GM19463 (cell line): ENCODE data around the gene EXOC3L4.
"Not testable (repeated sequence)": the region's sequence is repeated elsewhere in the genome, so short reads cannot be mapped to it uniquely, and the experiment has no call there.

Source experiments
- ATAC-seq: cut with Tn5 transposase; IDR thresholded peaks from one replicate; pipeline ENCODE4 v1.9.1; 2021; ENCODE audit warnings: mild to moderate bottlenecking, moderate library complexity; ENCODE audit not compliant: unreplicated experiment

Gene EXOC3L4

DNA sequence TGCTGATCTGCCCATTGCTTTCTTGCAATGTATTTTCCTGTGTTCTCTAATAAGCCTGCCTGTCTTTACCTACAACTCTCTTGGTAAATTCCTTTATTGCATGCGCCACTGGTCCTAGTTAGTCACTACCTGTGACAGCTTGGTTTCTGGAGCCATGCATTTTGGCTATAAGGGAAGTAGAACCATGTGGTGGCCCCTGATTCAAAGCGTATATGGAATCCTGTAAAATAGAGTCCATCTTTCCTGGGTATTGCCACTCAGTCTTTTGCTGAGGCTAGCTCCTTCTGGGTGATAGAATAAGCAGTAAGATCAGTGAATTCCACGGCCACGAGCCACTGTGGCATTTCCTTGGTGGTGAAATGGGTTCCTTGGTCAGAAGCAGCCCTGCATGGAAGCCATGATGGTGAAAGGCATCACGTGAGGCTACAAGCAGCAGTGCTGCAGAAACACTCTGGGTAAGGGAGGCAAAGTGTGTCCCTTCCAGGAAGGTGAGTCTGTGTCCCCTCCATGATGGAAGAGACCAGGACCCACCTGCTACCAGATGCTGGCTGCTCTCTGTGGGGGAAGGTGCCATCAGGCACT is 48.3 kb downstream of the EXOC3L4 start:
- no peak for ATAC-seq

GRCh38 chr14:103143506-103143905 is 49.0 kb downstream of the EXOC3L4 start:
- ATAC-seq = no peak

GRCh38 chr14:103144085-103144484 is 49.6 kb downstream of the EXOC3L4 start:
- ATAC-seq = no peak

GRCh38 chr14:103146141-103146709 is 51.7 kb downstream of the EXOC3L4 start:
- no peak for ATAC-seq

DNA sequence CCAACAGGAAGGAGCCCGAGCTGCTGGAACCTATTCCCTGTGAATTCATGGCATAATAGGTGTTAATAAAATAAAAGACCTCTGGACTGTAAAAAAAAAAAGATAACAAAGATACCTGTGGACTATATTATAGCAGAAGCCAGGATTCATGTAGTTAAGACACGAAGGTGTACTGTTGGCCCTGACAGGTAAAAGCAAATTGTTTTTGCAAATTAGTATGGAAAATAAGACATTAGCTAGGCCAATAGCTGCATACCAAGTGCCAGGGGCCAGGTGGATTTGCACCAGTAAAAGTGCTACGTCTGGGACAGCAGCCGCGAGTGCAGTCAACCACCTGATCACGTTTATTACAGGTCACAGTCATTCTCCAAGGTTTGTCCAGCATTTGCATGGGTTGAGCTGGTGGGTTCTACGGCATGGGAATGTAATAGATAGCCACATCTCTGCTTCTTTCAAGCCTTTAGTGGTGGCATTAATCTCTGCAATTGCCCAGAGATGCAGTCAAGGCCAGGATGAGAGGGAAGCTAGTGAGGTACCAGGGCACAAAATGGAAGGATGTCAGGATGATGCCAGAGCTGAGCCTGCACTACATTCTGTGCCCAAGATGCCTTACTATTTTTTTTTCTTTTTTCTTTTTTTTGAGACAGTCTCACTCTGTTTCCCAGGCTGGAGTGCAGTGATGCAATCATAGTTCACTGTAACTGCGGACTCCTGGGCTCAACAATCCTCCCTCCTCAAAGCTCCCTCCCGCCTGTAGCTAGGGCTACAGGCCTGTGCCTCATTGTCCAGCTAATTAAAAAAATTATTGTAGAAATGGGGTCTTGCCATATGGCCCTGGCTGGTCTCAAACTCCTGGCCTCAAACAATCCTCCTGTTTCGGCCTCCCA is 55.1 kb downstream of the EXOC3L4 start:
- ATAC-seq = no peak

GRCh38 chr14:103151270-103151945 is 56.9 kb downstream of the EXOC3L4 start:
- ATAC-seq = no peak

- no peak for ATAC-seq
Measured at GRCh38 chr14:103155010-103155409, 60.5 kb downstream of the EXOC3L4 start.

- ATAC-seq = not testable (repeated sequence)
Measured at GRCh38 chr14:103155416-103155815, 60.9 kb downstream of the EXOC3L4 start.

DNA sequence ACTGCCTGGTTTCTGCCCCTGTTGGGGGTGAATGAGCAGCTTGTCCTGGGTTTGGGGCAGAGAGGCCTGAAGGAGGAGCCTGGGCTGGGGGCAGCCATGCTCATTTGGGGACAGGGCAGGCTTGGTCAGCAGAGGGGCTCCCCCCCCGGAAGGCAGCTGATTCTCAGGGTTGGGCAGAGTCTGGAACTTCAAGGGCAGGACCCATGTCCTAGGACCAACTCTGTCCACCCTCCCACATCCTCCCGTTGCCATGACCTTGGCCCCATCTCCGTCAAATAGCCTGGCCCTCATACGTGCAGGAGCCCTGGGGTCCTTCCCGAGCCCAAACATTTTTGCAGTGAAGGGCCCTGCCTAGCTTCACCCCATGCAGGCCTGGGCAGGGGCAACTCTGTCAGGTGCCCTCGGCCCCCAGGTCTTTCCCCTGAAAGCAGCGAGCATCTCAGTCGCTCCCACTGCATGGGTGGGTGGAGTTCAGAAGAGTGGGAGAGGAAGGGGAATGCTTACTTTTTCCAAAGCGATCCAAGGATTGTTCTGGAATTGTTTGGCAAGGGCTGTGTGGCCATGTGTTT is 61.4 kb downstream of the EXOC3L4 start:
- ATAC-seq = no peak

DNA sequence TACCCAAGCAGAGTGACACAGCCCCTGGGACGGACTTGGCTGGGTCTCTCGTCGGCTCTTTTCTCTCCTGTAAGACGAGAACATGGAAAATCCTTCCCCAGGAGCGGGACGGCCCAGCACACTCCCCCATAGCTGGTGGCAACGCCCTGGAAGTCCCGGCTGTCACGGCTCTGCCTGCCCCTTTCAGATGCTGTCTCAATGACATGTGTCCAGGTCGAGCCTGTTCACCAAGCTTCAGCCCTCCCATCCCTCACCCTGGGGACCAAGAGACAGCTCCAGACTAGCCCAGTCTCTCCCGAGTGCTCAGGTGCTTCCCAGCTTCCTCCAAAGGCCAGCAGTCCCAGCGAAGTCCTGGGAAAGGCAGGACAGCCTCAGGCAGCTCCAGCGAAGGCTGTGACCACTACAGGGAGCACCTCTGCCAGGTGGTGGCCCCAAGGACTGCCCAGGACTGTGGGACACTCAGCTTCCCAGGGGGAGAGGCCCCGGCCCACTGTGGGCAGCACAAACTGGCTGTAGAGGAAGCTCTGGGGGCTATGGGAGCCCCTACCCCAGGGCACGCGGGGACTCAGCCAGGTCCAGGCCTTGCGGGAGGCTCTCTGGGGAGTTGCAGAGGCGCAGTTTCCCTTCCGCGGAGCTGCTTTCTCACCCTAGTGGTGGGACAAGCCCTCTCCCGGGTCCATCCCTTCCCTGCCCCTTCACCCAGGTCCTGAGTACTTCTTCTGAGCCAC is 62.3 kb downstream of the EXOC3L4 start:
- no peak for ATAC-seq

DNA sequence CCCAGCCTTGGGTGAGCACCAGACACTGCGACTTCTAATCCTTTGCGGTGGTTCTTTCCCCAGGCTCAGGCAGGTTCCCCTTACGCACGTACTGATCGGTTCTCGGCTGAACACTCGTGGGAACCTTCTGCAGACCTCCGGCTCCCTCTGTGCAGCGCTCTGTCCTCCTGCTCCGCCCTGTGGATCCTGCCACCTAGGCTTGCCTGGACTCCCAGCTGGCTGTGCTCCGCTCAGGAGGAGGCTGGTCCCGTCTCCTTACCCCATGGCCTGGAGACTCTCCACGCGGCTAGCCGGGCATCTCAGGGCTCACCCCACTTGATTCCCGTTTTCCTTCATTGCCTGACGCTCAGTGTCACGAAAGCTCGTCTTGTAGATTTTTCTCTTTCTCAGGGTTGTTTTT is 63.4 kb downstream of the EXOC3L4 start:
- ATAC-seq = no peak

DNA sequence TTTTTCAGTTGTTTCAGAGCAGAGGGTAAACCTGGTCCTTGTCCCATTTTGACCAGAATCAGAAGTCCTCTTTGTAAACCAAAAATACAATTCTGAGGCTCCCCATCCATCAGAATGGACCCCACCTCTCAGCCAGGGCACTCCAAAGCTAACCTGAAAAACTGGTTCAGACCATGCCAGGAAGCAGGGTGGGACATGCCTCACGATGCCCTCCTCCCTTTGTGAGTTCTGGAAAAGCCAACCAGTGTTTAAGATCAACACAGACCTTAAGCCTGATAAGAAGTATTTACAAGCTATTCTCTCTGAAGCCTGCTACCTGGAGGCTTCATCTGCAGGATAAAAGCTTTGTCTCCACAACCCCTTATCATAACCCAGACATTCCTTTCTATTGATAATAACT is 64.2 kb downstream of the EXOC3L4 start:
- ATAC-seq = no peak
